ENCODE data around the gene NMT1. TPM values are rescaled to one million over a fixed set of nuclear protein-coding genes. Genes with fewer than 3 reads are reported as not detected.

The NMT1 gene
- total RNA-seq, 2 experiments from 2014 or later = 179 to 180 TPM

DNA sequence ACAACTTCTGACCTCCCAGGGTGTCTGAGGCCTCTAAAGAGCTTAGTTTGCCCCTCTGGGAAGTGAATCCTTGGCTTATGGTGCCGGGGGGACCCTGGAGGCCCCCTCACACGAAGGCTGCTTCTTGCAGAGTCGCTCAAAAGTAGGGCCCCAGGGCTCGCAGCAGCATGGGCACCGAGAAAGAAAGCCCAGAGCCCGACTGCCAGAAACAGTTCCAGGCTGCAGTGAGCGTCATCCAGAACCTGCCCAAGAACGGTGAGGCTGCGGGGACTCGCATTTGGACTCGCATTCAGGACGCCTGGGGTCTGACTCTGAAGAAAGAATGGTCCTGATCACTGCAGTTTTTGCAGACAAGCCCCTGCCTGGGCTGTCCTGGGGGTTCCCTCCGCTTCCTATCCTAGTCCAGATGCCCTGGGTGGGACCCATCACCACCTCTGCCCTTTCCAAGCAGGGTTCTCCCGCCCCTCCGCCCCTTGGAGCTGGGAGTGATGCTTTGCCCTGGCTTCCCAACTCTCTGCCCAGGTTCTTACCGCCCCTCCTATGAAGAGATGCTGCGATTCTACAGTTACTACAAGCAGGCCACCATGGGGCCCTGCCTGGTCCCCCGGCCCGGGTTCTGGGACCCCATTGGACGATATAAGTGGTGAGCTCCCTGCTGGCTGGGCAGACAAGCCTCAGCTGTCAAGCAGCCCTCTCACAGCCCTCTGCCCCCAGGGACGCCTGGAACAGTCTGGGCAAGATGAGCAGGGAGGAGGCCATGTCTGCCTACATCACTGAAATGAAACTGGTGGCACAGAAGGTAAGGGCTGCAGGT, 75.1 kb downstream of the NMT1 start:
- POLR2A ChIA-PET = interaction anchor here (1.0 to 1.7 kb wide), 6 partner anchors 12 to 75 kb away, joined by 3 to 12 read pairs (median 8); partner anchors contain the start of genes HEXIM1 and HEXIM2
- CTCF ChIA-PET = interaction anchor here (0.6 to 9.1 kb wide), 62 partner anchors 12 to 361 kb away, joined by 3 to 196 read pairs (median 5); partner anchors contain the start of genes ARHGAP27, EFTUD2, FMNL1 and HEXIM1

GRCh38 chr17:45136846-45137560, 75.9 kb downstream of the NMT1 start:
- ChIA-PET CTCF (interaction anchor here (0.5 to 9.1 kb wide), 5 partner anchors 12 to 88 kb away, joined by 4 to 196 read pairs (median 21); partner anchors contain the start of gene HEXIM1), POLR2A (no interaction called here)

GRCh38 chr17:45137561-45138305, 76.6 kb downstream of the NMT1 start:
- ChIA-PET CTCF (interaction anchor here (0.5 to 9.1 kb wide), 3 partner anchors 11 to 62 kb away, joined by 4 to 196 read pairs (median 136); partner anchors contain the start of gene HEXIM1), POLR2A (no interaction called here)

DNA sequence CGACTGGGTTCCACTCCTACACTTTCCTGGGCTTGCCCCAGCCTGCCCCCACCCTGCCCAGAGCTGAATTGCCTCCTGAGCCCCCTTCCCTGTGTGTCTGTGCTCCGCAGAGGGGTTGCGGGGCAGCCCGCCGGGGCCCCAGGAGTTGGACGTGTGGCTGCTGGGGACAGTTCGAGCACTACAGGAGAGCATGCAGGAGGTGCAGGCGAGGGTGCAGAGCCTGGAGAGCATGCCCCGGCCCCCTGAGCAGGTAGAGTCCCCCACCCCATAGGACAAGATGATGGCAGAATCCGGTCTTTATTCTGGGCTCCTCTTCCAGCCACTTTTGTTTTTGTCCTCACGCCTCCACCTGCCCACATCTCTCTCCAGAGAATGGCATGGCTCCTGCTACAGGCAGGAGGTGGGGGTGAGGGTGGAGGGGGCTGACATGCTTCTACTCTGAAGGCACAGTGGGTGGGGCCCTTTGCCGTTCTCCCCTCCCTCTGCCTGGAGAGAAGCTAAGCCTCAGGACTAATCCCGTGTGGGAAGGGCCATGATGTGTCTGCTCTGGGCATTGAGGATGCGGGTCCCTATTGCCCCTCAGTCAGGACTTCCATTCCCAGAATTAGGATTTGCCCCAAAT, 77.9 kb downstream of the NMT1 start:
- POLR2A ChIA-PET = interaction anchor here (0.6 kb wide), 1 partner anchor 9 kb away, joined by 4 read pairs; the partner anchor contains the start of gene HEXIM1
- CTCF ChIA-PET = interaction anchor here (0.8 to 1.6 kb wide), 3 partner anchors 10 to 59 kb away, joined by 4 read pairs; partner anchors contain the start of gene HEXIM1

DNA sequence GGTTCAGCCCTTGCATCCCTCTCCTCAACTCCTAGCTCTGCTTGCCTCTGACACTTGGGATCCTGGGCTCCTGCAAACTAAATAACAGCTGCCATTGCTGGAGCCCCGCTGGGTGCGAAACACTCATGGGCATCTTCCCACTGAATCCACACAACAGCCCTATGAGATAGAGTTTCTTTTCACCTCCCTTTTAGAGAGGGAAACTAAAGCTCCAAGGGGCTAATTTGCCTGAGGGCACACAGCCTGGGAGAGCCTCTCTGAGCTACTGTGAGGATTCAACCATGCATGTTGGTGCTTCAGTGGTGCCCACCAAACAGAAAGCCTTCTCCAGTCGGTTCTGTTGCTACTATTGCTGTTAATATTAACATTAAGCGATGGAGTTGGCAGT, 78.4 kb downstream of the NMT1 start:
- ChIA-PET CTCF (interaction anchor here (0.8 to 1.6 kb wide), 3 partner anchors 9 to 58 kb away, joined by 4 read pairs; partner anchors contain the start of gene HEXIM1), POLR2A (interaction anchor here (0.6 kb wide), 1 partner anchor 9 kb away, joined by 4 read pairs; the partner anchor contains the start of gene HEXIM1)

DNA sequence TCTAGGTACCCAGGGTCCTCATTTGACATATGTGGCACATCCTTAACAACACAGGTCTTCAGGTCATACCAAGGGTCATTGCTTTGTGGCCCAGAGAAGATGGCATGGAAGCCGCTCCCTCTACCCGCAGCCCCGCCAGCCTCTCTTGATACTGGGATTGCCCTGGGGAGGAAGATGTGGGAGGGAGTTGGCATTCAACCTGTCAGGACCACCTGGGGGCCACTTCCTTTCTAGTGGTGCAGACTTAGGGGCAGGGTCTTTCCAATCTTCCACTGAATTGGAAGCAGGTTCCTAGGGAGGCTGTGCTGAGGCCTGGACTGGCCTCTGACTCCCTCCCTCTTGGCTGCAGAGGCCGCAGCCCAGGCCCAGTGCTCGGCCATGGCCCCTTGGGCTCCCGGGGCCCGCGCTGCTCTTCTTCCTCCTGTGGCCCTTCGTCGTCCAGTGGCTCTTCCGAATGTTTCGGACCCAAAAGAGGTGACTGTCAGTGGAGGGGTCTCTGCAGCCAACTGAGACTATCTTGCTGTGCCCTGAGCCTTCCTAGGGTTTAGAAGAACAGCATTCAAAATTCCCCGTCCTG, 82.1 kb downstream of the NMT1 start:
- POLR2A ChIA-PET = interaction anchor here (1.4 kb wide), 1 partner anchor 18 kb away, joined by 5 read pairs; the partner anchor contains the start of gene HEXIM2

GRCh38 chr17:45143767-45144198, 82.7 kb downstream of the NMT1 start:
- ChIA-PET POLR2A (interaction anchor here (1.4 kb wide), 1 partner anchor 18 kb away, joined by 5 read pairs; the partner anchor contains the start of gene HEXIM2), CTCF (interaction anchor here (0.8 to 11.1 kb wide), 2 partner anchors 11 to 53 kb away, joined by 4 to 196 read pairs; partner anchors contain the start of genes ACBD4 and PLCD3)

More for the DNA sequence above, 82.1 kb downstream of the NMT1 start:
- CTCF ChIA-PET = interaction anchor here (0.6 to 11.1 kb wide), 3 partner anchors 10 to 54 kb away, joined by 3 to 196 read pairs (median 4); partner anchors contain the start of genes ACBD4 and PLCD3

DNA sequence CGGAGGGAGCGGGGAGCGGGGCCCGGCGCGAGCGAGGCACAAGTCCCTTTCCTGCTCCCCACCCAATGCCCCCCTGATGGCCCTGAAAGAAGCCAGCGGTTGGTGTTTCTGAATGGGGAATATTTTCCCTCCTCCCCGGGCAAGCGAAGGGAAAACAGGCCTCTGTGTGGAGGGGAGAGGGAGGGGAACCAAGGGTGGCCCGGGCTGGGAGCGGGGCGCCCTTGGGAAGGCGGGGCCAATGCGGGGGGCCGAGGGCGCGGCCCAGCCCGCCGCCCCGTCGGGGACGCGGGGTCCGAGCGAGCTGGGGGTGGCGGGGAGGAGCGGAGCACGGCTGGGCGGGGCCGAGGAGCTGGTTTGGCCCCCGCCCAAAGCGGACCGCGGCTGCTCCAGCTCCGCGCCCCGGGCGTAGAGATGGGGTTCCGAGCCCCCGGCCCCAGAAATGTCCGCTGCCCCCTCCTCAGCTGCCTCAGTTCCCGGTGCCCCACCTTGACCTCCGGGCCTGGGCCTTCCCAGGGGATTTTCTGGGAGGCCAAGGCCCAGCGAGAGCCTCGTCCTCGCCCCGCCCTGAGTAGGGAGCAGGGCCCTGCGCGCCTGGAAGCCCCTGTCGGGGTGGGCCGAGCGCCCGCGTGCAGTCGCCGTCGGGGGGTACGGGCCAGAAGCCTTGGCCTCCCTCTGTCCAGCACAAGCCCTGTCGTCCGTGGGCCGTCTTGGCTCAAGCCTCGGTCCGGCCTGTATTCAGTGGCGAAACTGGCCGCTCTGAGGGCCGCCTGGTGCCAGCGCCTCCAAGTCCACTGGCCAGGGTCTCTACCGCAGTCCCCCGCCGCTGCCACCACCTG, 83.3 kb downstream of the NMT1 start:
- CTCF ChIA-PET = interaction anchor here (11.1 kb wide), 1 partner anchor 11 kb away, joined by 196 read pairs; the partner anchor contains the start of genes ACBD4 and PLCD3
- POLR2A ChIA-PET = interaction anchor here (1.4 kb wide), 1 partner anchor 17 kb away, joined by 5 read pairs; the partner anchor contains the start of gene HEXIM2

DNA sequence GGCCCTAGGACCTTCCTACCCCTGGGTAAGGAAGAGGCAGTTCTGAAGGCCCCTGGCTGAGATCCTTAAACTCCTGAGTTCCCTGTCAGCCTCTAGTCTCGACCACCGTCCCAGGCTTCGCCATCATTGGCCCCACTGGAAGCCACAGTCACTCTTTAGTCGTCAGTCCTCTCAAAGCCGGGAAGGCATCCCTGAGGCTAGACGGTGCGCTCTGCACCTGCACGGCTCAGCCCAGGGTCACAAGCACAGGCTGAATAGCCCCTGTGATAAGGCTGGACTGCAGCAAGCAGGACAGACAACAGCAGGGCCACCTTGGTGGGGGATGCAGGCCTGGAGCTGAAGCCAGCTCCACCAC, 83.9 kb downstream of the NMT1 start:
- ChIA-PET POLR2A (interaction anchor here (0.7 to 1.4 kb wide), 2 partner anchors 16 to 17 kb away, joined by 5 read pairs; partner anchors contain the start of gene HEXIM2), CTCF (interaction anchor here (11.1 kb wide), 1 partner anchor 12 kb away, joined by 196 read pairs; the partner anchor contains the start of genes ACBD4 and PLCD3)

DNA sequence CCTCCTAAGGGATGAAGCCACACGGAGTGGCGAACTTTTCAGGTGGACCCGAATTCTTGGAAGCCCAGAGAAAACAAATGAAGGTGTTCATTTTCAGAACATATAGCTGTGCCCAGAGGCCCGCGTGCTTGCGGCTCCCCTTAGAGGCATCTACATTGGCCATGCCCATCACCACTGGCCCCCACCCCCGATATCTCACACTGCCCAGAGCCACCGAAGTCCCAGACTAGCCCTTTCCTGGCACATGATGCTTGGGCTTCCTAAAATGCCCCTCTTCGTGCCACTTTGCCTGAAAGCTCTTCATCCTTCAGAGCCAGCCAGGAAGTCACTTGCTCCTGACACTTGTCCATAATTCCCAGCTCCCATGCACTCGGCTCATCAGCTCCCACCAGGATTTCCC, 85.0 kb downstream of the NMT1 start:
- ChIA-PET POLR2A (interaction anchor here (0.6 to 1.3 kb wide), 2 partner anchors 9 to 13 kb away, joined by 3 to 9 read pairs; no protein-coding TSS in a partner anchor), CTCF (interaction anchor here (1.0 to 11.1 kb wide), 2 partner anchors 13 to 14 kb away, joined by 3 to 196 read pairs; partner anchors contain the start of genes ACBD4 and PLCD3)

GRCh38 chr17:45146592-45146889, 85.4 kb downstream of the NMT1 start:
- ChIA-PET POLR2A (interaction anchor here (1.3 kb wide), 1 partner anchor 9 kb away, joined by 3 read pairs; no protein-coding TSS in a partner anchor), CTCF (interaction anchor here (1.0 to 11.1 kb wide), 2 partner anchors 13 to 14 kb away, joined by 3 to 196 read pairs; partner anchors contain the start of genes ACBD4 and PLCD3)

DNA sequence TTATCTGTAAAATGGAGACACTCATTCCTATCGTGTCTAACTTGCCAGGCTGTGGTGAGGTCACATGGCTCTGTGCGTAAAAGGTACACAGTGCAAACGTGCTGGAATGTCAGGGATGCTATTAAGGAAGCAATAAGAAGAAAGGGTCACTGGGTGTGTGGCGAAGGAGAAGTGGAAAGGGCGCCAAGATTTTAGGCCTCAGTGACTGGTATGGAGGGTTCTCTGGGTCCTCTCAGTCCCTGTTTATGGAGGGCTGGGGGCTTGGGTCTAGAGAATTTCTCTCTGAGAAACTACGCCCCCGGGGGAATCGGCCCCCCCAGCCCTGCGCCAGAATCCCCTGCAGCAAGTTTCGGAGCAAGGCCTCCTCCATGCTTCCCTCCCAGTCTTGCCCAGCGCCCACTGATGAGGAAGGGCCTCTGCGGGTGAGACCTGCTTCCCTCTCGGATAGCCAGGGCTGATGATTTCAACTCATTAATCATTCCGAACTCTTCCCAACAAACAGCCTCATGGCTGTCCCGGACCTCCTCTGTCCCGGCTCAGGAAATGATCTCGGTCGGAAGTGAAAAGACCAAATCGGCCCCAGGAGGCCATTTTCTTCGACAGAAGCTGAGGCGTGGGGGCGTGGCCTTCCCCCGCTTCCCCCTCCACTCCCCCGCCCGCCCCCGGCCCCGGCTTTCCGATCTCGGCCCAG, 85.9 kb downstream of the NMT1 start:
- CTCF ChIA-PET = interaction anchor here (2.5 to 11.1 kb wide), 3 partner anchors 14 to 79 kb away, joined by 9 to 196 read pairs (median 103); partner anchors contain the start of genes ACBD4, HEXIM2 and PLCD3
- POLR2A ChIA-PET = interaction anchor here (1.3 to 6.2 kb wide), 4 partner anchors 8 to 80 kb away, joined by 3 to 143 read pairs (median 39); partner anchors contain the start of genes ACBD4 and HEXIM2

GRCh38 chr17:45147581-45148182, 86.6 kb downstream of the NMT1 start:
- CTCF ChIA-PET = interaction anchor here (0.8 to 11.1 kb wide), 12 partner anchors 8 to 1025 kb away, joined by 3 to 196 read pairs (median 6); partner anchors contain the start of genes ACBD4, HEXIM2 and PLCD3
- POLR2A ChIA-PET = interaction anchor here (0.6 to 6.2 kb wide), 12 partner anchors 9 to 262 kb away, joined by 4 to 143 read pairs (median 8); partner anchors contain the start of genes ACBD4, HEXIM2 and NMT1

DNA sequence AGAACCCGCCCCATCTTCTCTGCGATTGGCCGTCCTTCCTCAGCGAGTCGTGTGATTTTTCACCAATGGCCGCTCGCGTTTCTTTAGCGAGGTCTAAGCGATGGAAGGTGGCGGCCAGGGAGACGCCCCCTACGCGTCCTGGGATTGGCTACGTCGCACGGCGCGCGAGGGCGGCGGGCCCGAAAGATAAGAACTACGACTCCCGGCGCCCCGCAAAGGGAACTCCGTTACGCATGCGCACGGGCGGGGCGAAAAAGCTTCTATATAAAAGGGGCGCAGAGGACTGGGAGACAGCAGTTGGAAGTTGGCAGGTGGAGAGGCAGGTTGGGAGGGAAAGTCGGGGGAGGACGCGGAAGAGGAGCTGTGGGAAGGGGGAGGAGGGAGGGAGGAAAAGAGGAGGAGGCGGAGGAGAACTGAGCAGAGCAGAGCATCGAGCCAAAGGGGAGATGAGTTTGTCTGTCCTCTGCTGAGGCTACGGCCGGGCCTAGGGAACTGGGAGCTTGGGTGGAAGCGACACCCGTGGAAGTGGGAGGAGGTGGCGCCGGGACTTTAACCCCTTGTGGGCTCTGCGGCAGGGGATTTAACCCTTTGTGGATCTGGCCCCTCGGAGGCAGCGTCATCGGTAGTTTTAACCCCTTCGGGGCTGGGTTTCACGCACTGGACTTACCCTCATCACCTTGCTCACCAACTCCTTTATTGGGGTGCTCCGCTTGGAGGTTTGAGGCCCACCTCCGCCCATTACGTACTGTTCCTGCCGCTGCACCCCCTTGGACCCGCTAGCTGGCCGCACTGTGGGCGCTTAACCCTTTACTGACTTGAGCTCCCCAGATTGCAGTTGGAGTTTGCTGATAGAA, 87.3 kb downstream of the NMT1 start, which contains the start of gene HEXIM1:
Gene HEXIM1, plus strand, starts transcription at position 293 of the 854 bp plus-strand sequence. CDS start 716 bp downstream, outside the sequence.
- ChIA-PET POLR2A (interaction anchor here (0.6 to 6.2 kb wide), 15 partner anchors 9 to 261 kb away, joined by 3 to 143 read pairs (median 7); partner anchors contain the start of genes ACBD4, HEXIM2, MAP3K14 and NMT1), CTCF (interaction anchor here (0.8 to 11.1 kb wide), 18 partner anchors 9 to 1026 kb away, joined by 3 to 196 read pairs (median 6); partner anchors contain the start of genes ACBD4, HEXIM2 and PLCD3)
